SHP77 treated with DMSO at 0.1 percent for 48 hours (cell line): ENCODE data around the gene MALRD1.

Experiments
- DNase-seq: peaks from one replicate; lab custom pipeline; 2025; lab: John Stamatoyannopoulos, UW

The MALRD1 gene

GRCh38 chr10:19654576-19654975, 606.0 kb downstream of the MALRD1 start:
- DNase-seq: no peak

- DNase-seq: no peak
Measured at GRCh38 chr10:19656420-19657042, 607.9 kb downstream of the MALRD1 start.

- no peak for DNase-seq
Measured at GRCh38 chr10:19658131-19658530, 609.5 kb downstream of the MALRD1 start.

GRCh38 chr10:19658622-19659233, 610.1 kb downstream of the MALRD1 start:
- no peak for DNase-seq

GRCh38 chr10:19659920-19660655, 611.5 kb downstream of the MALRD1 start:
- no peak for DNase-seq

- DNase-seq: no peak
Measured at GRCh38 chr10:19663344-19663743, 614.7 kb downstream of the MALRD1 start.

- DNase-seq: no peak
Measured at GRCh38 chr10:19668116-19668515, 619.5 kb downstream of the MALRD1 start.

- no peak for DNase-seq
Measured at GRCh38 chr10:19676063-19676462, 627.5 kb downstream of the MALRD1 start.

GRCh38 chr10:19683356-19683755, 634.8 kb downstream of the MALRD1 start:
- DNase-seq: no peak

- DNase-seq: no peak
Measured at GRCh38 chr10:19683960-19684359, 635.4 kb downstream of the MALRD1 start.

- no peak for DNase-seq
Measured at GRCh38 chr10:19688344-19688743, 639.7 kb downstream of the MALRD1 start.

- no peak for DNase-seq
Measured at GRCh38 chr10:19689231-19689630, 640.6 kb downstream of the MALRD1 start.

GRCh38 chr10:19699299-19699698, 650.7 kb downstream of the MALRD1 start:
- no peak for DNase-seq

GRCh38 chr10:19701427-19702052, 652.9 kb downstream of the MALRD1 start:
- no peak for DNase-seq

- no peak for DNase-seq
Measured at GRCh38 chr10:19702215-19702614, 653.6 kb downstream of the MALRD1 start.

GRCh38 chr10:19704544-19704943, 655.9 kb downstream of the MALRD1 start:
- DNase-seq: no peak

- DNase-seq: no peak
Measured at GRCh38 chr10:19705250-19705649, 656.6 kb downstream of the MALRD1 start.

- DNase-seq: no peak
Measured at GRCh38 chr10:19706904-19707303, 658.3 kb downstream of the MALRD1 start.

- no peak for DNase-seq
Measured at GRCh38 chr10:19707376-19707775, 658.8 kb downstream of the MALRD1 start.

- no peak for DNase-seq
Measured at GRCh38 chr10:19708031-19708430, 659.4 kb downstream of the MALRD1 start.

GRCh38 chr10:19710600-19710999, 662.0 kb downstream of the MALRD1 start:
- DNase-seq: no peak

- DNase-seq: no peak
Measured at GRCh38 chr10:19713159-19713558, 664.6 kb downstream of the MALRD1 start.
